ENCODE results near the gene PCDHB6.
A peak's percentile ranks its signal among the peaks of the same experiment; 100 is the strongest.
"Not testable (repeated sequence)": the region's sequence is repeated elsewhere in the genome, so short reads cannot be mapped to it uniquely, and the experiment has no call there.

The PCDHB6 gene

DNA sequence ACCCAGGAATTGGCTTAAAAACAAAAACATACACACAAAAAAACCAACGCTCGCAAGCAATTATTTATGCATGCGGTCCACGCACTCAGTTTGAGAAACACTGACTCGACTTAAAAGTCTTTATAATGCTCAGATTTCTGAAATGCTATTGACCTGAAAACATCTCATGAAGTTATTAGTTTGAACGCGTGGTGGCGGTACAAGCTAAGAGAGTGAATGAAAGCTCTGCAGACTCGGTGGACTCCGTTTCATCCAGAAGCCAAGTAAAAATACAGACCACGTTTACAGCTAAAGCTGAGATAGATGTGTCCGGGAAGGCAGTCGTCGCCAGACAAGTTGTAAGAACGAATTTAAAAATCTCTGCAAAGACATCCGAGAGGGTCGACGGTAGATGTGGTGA is at the start of gene PCDHB6:
PCDHB6 (plus strand) TSS at position 246 of the 400 bp plus-strand sequence. CDS start 201 bp downstream, outside the sequence.
- DNase-seq, result no peak
- in situ Hi-C loops (cut with HindIII; ENCODE audit: low pct_ligation_motif_present, low pct_unique_long_range_greater_than_20kb, low sequenced_read_pairs), result no loop called here

DNA sequence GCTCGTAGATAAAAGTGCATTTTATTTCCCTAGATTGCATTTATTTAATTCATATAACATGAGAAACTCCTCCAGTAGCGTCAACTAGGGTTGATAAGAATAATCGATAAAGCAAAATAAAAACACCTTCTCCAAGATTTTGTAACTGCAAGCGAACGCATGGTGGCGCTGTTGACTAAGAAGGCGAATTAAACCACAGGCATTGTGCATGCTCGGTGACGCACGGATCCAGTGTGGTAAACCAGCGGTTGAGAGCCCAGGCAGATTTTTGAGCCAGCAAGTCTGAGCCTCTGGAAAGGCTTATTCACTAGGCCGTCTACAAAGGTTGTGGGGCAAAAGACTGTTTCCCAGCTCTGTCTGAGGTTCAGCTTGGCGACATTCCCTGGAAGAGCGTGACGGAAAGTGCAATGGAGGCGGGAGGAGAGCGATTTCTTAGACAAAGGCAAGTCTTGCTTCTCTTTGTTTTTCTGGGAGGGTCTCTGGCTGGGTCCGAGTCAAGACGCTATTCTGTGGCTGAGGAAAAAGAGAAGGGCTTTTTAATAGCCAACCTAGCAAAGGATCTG is 49.5 kb upstream of the PCDHB6 start, which contains the start of gene PCDHB3:
PCDHB3 (plus strand) TSS at position 231 of the 563 bp plus-strand sequence; CDS start at position 408, 177 bp downstream.
- in situ Hi-C loops (cut with HindIII; ENCODE audit: low pct_ligation_motif_present, low pct_unique_long_range_greater_than_20kb, low sequenced_read_pairs), result no loop called here
- no peak for DNase-seq

DNA sequence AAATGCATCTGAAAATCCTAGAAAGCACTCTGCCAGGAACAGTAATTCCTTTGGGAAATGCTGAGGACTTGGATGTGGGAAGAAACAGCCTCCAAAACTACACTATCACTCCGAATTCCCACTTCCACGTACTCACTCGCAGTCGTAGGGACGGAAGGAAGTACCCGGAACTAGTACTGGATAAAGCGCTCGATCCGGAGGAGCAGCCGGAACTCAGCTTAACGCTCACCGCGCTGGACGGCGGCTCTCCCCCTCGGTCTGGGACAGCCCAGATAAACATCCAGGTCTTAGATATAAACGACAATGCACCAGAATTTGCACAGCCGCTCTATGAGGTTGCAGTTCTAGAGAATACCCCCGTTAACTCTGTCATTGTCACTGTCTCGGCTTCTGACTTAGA is 48.8 kb upstream of the PCDHB6 start:
- in situ Hi-C loops (cut with HindIII; ENCODE audit: low pct_ligation_motif_present, low pct_unique_long_range_greater_than_20kb, low sequenced_read_pairs), result no loop called here
- no peak for DNase-seq

DNA sequence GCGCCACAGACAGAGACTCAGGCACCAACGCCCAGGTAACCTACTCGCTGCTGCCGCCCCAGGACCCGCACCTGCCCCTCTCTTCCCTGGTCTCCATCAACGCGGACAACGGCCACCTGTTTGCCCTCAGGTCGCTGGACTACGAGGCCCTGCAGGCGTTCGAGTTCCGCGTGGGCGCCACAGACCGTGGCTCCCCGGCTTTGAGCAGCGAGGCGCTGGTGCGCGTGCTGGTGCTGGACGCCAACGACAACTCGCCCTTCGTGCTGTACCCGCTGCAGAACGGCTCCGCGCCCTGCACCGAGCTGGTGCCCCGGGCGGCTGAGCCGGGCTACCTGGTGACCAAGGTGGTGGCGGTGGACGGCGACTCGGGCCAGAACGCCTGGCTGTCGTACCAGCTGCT is 47.8 kb upstream of the PCDHB6 start:
- in situ Hi-C loops (cut with HindIII; ENCODE audit: low pct_ligation_motif_present, low pct_unique_long_range_greater_than_20kb, low sequenced_read_pairs); DNase-seq: not testable (repeated sequence)

DNA sequence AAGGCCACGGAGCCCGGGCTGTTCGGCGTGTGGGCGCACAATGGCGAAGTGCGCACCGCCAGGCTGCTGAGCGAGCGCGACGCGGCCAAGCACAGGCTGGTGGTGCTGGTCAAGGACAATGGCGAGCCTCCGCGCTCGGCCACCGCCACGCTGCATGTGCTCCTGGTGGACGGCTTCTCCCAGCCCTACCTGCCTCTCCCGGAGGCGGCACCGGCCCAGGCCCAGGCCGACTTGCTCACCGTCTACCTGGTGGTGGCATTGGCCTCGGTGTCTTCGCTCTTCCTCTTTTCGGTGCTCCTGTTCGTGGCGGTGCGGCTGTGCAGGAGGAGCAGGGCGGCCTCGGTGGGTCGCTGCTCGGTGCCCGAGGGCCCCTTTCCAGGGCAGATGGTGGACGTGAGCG is 47.4 kb upstream of the PCDHB6 start:
- DNase-seq; in situ Hi-C loops (cut with HindIII; ENCODE audit: low pct_ligation_motif_present, low pct_unique_long_range_greater_than_20kb, low sequenced_read_pairs): not testable (repeated sequence)

DNA sequence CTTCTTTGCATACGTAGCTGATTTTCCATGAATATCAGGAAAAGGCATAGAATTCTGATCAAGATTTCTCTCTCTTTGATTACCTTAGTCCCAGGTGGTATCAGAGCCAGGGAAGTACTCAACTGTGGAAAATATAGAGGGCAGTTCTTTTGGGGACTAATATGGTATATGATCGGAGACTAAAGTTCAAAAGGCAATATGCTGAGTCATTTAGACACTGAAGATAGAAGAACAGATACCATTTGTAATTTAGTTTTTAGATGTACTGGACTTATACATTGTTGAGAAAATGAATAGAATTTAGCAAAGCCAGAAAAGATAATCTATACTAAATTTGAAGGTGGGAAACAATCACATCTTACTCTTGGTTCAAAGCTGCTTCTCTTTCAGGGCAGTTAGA is 44.5 kb upstream of the PCDHB6 start:
- in situ Hi-C loops (cut with HindIII; ENCODE audit: low pct_ligation_motif_present, low pct_unique_long_range_greater_than_20kb, low sequenced_read_pairs), result no loop called here

DNA sequence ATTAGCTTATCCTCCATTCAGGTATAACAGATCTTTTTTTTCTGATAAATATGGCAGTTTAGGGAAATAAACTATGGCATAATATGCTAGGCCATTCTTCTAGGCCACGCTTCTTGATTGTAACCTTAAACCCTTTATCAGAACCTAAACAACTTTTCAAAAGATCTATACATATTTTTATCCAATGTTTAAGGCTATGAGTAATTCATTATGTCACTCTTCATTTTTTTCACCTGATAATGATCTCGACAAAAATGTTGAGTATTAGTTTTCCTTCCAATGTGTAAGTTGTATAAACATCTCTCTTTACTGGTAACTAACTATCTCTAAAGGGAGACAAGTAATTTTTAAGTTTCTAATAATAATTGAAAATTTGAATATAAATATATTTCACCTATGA is 30.6 kb upstream of the PCDHB6 start:
- DNase-seq, result no peak
- in situ Hi-C loops (cut with HindIII; ENCODE audit: low pct_ligation_motif_present, low pct_unique_long_range_greater_than_20kb, low sequenced_read_pairs), result no loop called here

More for the DNA sequence above, 44.5 kb upstream of the PCDHB6 start:
- DNase-seq, result no peak

DNA sequence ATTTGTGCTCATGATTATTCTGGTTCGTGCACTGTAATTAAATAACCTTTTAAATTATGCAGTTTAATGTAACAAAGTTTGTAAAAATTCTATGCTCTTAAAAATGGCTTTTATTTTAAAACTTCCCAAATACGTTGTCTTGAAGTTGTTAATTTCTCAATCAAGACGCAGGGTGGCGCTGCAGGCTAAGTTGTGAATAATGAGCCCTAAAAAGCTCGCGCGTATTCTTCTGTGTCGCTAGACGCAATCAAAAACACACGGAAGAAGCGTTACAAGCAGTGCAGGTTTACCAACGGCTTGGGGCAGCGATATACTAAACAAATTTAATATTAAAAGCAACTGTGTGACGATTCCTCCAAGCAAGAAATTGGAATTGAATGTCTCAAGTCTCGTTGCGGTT is 28.3 kb upstream of the PCDHB6 start, which contains the start of gene PCDHB4:
PCDHB4 (plus strand) TSS at position 256 of the 400 bp plus-strand sequence. CDS start 181 bp downstream, outside the sequence.
- in situ Hi-C loops (cut with HindIII; ENCODE audit: low pct_ligation_motif_present, low pct_unique_long_range_greater_than_20kb, low sequenced_read_pairs), result no loop called here
- no peak for DNase-seq

DNA sequence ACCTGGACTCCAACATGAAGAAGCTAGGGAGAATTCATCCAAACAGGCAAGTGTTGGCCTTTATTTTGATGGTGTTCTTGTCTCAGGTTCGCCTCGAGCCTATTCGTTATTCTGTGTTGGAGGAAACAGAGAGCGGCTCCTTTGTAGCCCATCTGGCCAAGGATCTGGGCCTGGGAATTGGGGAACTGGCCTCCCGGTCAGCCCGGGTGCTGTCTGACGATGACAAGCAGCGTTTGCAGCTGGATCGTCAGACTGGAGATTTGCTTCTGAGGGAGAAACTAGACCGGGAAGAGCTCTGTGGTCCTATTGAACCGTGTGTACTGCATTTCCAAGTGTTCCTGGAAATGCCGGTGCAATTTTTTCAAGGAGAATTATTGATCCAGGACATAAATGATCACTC is 27.9 kb upstream of the PCDHB6 start:
- no peak for DNase-seq
- in situ Hi-C loops (cut with HindIII; ENCODE audit: low pct_ligation_motif_present, low pct_unique_long_range_greater_than_20kb, low sequenced_read_pairs), result no loop called here

DNA sequence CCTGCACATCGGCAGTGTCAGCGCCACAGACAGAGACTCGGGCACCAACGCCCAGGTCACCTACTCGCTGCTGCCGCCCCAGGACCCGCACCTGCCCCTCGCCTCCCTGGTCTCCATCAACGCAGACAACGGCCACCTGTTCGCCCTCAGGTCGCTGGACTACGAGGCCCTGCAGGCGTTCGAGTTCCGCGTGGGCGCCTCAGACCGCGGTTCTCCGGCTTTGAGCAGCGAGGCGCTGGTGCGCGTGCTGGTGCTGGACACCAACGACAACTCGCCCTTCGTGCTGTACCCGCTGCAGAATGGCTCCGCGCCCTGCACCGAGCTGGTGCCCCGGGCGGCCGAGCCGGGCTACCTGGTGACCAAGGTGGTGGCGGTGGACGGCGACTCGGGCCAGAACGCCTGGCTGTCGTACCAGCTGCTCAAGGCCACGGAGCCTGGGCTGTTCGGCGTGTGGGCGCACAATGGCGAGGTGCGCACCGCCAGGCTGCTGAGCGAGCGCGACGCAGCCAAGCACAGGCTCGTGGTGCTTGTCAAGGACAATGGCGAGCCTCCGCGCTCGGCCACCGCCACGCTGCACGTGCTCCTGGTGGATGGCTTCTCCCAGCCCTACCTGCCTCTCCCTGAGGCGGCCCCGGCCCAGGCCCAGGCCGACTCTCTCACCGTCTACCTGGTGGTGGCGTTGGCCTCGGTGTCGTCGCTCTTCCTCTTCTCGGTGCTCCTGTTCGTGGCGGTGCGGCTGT is 26.3 kb upstream of the PCDHB6 start:
- DNase-seq; in situ Hi-C loops (cut with HindIII; ENCODE audit: low pct_ligation_motif_present, low pct_unique_long_range_greater_than_20kb, low sequenced_read_pairs): not testable (repeated sequence)

DNA sequence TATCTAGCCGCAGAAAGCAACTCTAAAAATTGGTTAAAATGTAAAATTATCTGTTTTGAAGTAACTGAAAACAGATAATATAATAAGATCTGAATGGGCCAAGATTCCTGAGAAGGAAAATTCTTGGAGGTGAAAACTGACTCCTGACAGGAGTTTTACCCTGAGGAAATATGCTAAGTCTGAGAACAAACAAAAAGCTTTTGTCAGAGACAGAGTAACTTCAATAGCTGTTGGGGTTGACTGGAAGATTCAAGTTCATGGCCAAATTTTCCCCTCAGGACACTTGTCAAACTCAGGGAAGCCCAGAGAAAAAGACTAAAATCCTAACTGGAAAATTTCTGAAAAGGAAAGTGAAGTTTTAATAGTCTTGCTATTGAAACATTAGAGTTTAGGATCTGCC is 22.6 kb upstream of the PCDHB6 start:
- in situ Hi-C loops (cut with HindIII; ENCODE audit: low pct_ligation_motif_present, low pct_unique_long_range_greater_than_20kb, low sequenced_read_pairs), result no loop called here
- DNase-seq, result no peak

DNA sequence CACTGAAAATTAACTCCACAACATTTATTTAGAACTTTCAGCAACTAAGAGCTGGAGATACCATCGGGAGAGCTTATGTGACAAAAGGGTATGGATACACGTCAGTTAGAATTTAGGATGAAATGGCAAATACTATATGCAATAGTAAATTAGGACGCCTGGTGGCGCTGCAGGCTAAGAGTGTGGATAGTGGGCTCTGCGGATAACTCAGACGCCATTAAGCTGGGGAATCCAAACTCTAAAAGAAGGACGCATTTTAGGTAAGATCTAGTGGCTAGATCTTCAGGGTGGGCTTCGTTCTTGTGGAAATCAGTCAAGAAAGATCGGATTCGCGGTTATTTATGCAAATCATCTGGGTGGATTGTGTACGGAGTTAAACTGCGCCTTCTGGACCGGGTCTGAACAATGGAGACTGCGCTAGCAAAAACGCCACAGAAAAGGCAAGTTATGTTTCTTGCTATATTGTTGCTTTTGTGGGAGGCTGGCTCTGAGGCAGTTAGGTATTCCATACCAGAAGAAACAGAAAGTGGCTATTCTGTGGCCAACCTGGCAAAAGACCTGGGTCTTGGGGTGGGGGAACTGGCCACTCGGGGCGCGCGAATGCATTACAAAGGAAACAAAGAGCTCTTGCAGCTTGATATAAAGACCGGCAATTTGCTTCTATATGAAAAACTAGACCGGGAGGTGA is 14.7 kb upstream of the PCDHB6 start, which contains the start of gene PCDHB5:
PCDHB5 (plus strand) TSS at position 177 of the 688 bp plus-strand sequence; CDS start at position 406, 229 bp downstream.
- DNase-seq, result peak; percentile 5
- in situ Hi-C loops (cut with HindIII; ENCODE audit: low pct_ligation_motif_present, low pct_unique_long_range_greater_than_20kb, low sequenced_read_pairs), result no loop called here

DNA sequence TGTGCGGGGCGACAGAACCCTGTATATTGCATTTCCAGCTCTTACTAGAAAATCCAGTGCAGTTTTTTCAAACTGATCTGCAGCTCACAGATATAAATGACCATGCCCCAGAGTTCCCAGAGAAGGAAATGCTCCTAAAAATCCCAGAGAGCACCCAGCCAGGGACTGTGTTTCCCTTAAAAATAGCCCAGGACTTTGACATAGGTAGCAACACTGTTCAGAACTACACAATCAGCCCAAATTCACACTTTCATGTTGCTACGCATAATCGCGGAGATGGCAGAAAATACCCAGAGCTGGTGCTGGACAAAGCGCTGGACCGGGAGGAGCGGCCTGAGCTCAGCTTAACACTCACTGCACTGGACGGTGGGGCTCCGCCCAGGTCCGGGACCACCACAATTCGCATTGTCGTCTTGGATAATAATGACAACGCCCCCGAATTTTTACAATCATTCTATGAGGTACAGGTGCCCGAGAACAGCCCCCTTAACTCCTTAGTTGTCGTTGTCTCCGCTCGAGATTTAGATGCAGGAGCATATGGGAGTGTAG is 14.1 kb upstream of the PCDHB6 start:
- in situ Hi-C loops (cut with HindIII; ENCODE audit: low pct_ligation_motif_present, low pct_unique_long_range_greater_than_20kb, low sequenced_read_pairs), result no loop called here

DNA sequence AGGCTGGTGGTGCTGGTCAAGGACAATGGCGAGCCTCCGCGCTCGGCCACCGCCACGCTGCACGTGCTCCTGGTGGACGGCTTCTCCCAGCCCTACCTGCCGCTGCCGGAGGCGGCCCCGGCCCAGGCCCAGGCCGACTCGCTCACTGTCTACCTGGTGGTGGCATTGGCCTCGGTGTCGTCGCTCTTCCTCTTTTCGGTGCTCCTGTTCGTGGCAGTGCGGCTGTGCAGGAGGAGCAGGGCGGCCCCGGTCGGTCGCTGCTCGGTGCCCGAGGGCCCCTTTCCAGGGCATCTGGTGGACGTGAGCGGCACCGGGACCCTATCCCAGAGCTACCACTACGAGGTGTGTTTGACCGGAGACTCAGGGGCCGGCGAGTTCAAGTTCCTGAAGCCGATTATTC is 12.5 kb upstream of the PCDHB6 start:
- in situ Hi-C loops (cut with HindIII; ENCODE audit: low pct_ligation_motif_present, low pct_unique_long_range_greater_than_20kb, low sequenced_read_pairs); DNase-seq: not testable (repeated sequence)

More for the DNA sequence above, 14.1 kb upstream of the PCDHB6 start:
- no peak for DNase-seq

DNA sequence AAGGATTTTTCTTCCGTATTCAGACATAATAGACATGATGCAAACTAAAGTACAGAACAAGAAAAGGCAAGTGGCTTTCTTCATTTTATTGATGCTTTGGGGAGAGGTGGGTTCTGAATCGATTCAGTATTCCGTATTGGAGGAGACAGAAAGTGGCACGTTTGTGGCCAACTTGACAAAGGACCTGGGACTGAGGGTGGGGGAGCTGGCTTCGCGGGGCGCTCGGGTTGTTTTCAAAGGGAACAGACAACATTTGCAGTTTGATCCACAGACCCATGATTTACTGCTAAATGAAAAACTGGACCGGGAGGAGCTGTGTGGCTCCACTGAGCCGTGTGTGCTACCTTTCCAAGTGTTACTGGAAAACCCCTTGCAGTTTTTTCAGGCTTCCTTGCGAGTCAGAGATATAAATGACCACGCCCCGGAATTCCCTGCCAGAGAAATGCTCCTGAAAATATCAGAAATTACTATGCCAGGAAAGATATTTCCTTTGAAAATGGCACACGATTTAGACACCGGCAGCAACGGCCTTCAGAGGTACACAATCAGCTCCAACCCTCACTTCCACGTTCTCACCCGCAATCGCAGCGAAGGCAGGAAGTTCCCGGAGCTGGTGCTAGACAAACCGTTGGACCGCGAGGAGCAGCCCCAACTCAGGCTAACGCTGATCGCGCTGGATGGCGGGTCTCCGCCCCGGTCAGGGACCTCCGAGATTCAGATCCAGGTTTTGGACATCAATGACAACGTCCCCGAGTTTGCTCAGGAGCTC is 551 bp downstream of the PCDHB6 start:
- in situ Hi-C loops (cut with HindIII; ENCODE audit: low pct_ligation_motif_present, low pct_unique_long_range_greater_than_20kb, low sequenced_read_pairs), result no loop called here
- no peak for DNase-seq

DNA sequence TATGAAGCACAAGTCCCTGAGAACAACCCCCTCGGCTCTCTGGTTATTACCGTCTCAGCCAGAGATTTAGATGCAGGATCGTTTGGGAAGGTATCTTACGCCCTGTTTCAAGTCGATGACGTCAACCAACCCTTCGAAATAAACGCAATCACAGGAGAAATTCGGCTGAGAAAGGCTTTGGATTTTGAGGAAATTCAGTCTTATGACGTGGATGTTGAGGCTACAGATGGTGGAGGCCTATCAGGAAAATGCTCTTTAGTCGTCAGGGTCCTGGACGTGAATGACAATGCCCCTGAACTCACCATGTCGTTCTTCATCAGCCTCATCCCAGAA is 1.1 kb downstream of the PCDHB6 start:
- no peak for DNase-seq
- in situ Hi-C loops (cut with HindIII; ENCODE audit: low pct_ligation_motif_present, low pct_unique_long_range_greater_than_20kb, low sequenced_read_pairs), result no loop called here

DNA sequence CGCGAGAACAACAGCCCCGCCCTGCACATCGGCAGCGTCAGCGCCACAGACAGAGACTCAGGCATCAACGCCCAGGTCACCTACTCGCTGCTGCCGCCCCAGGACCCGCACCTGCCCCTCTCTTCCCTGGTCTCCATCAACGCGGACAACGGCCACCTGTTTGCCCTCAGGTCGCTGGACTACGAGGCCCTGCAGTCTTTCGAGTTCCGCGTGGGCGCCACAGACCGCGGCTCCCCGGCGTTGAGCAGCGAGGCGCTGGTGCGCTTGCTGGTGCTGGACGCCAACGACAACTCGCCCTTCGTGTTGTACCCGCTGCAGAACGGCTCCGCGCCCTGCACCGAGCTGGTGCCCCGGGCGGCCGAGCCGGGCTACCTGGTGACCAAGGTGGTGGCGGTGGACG is 1.8 kb downstream of the PCDHB6 start:
- in situ Hi-C loops (cut with HindIII; ENCODE audit: low pct_ligation_motif_present, low pct_unique_long_range_greater_than_20kb, low sequenced_read_pairs); DNase-seq: not testable (repeated sequence)

DNA sequence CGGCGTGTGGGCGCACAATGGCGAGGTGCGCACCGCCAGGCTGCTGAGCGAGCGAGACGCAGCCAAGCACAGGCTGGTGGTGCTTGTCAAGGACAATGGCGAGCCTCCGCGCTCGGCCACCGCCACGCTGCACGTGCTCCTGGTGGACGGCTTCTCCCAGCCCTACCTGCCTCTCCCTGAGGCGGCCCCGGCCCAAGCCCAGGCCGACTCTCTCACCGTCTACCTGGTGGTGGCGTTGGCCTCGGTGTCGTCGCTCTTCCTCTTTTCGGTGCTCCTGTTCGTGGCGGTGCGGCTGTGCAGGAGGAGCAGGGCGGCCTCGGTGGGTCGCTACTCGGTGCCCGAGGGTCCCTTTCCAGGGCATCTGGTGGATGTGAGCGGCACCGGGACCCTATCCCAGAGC is 2.2 kb downstream of the PCDHB6 start:
- in situ Hi-C loops (cut with HindIII; ENCODE audit: low pct_ligation_motif_present, low pct_unique_long_range_greater_than_20kb, low sequenced_read_pairs); DNase-seq: not testable (repeated sequence)
